ENCODE measurements around the gene HOXA10.

DNA sequence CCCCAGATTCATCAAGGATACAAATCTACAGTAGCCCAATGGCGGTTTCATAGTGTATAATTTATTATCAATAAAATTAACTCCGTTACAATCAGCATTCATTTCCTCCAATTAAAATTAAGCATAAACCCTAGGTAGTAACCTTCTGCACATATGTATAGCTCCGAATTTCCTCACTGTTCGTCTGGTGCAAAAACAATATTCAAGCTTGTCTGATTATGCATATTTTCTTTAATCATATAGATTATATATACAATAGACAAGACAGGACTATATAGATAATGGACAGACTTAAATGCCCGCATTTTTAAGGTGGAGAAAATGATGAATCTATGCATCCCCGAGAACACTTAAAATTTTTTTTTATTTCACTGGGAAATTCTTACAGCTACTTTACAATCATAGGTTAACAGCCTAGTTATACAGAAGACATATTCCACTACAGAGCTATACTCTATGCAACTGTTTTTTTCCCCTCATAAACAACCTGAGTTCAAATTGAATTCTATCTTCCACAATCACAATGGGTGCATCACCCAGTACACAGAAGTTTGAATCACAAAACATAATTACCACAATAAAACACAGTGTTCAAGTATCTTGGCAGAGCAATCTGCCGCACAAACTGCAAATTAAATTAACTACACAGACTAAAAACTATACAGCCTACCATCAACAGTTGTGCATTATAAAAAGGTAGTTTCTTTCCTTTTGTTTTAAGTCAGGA is 11.4 kb downstream of the HOXA10 start:
- TF ChIP-seq, protein P1, sequence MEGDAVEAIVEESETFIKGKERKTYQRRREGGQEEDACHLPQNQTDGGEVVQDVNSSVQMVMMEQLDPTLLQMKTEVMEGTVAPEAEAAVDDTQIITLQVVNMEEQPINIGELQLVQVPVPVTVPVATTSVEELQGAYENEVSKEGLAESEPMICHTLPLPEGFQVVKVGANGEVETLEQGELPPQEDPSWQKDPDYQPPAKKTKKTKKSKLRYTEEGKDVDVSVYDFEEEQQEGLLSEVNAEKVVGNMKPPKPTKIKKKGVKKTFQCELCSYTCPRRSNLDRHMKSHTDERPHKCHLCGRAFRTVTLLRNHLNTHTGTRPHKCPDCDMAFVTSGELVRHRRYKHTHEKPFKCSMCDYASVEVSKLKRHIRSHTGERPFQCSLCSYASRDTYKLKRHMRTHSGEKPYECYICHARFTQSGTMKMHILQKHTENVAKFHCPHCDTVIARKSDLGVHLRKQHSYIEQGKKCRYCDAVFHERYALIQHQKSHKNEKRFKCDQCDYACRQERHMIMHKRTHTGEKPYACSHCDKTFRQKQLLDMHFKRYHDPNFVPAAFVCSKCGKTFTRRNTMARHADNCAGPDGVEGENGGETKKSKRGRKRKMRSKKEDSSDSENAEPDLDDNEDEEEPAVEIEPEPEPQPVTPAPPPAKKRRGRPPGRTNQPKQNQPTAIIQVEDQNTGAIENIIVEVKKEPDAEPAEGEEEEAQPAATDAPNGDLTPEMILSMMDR (IDR thresholded peaks at IDR 0.05 in 2 of 3, conservative IDR thresholded peaks at IDR 0.05 in 1 of 3; ENCODE audit: borderline replicate concordance in 1 of 3, insufficient read depth in 1 of 3, low read depth in 2 of 3, low read length in 2 of 3) = no peak
- TF ChIP-seq ZNF274 (IDR thresholded peaks at IDR 0.05; ENCODE audit: low read depth, low read length) (no peak), POLR2AphosphoS5 (IDR thresholded peaks at IDR 0.05; ENCODE audit: low read depth, low read length) (no peak), EZH2 (IDR thresholded peaks at IDR 0.05) (no peak), SP1 (IDR thresholded peaks at IDR 0.05; ENCODE audit: low read depth) (no peak), POLR2A (IDR thresholded peaks at IDR 0.05; ENCODE audit: borderline replicate concordance, extremely low read depth, insufficient read depth, insufficient read length) (no peak), CBX3 (IDR thresholded peaks at IDR 0.05; ENCODE audit: low read depth) (no peak)
- TF ChIP-seq, protein P2, sequence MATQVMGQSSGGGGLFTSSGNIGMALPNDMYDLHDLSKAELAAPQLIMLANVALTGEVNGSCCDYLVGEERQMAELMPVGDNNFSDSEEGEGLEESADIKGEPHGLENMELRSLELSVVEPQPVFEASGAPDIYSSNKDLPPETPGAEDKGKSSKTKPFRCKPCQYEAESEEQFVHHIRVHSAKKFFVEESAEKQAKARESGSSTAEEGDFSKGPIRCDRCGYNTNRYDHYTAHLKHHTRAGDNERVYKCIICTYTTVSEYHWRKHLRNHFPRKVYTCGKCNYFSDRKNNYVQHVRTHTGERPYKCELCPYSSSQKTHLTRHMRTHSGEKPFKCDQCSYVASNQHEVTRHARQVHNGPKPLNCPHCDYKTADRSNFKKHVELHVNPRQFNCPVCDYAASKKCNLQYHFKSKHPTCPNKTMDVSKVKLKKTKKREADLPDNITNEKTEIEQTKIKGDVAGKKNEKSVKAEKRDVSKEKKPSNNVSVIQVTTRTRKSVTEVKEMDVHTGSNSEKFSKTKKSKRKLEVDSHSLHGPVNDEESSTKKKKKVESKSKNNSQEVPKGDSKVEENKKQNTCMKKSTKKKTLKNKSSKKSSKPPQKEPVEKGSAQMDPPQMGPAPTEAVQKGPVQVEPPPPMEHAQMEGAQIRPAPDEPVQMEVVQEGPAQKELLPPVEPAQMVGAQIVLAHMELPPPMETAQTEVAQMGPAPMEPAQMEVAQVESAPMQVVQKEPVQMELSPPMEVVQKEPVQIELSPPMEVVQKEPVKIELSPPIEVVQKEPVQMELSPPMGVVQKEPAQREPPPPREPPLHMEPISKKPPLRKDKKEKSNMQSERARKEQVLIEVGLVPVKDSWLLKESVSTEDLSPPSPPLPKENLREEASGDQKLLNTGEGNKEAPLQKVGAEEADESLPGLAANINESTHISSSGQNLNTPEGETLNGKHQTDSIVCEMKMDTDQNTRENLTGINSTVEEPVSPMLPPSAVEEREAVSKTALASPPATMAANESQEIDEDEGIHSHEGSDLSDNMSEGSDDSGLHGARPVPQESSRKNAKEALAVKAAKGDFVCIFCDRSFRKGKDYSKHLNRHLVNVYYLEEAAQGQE (IDR thresholded peaks at IDR 0.05; ENCODE audit: low read depth) = no peak
- TF ChIP-seq, protein P3, sequence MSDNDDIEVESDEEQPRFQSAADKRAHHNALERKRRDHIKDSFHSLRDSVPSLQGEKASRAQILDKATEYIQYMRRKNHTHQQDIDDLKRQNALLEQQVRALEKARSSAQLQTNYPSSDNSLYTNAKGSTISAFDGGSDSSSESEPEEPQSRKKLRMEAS (IDR thresholded peaks at IDR 0.05) = no peak
